SK-N-SH treated with all-trans-retinoic acid at 6 μM for 48 hours (cell line): ENCODE data around the gene TMEM119.

Experiments used
- ARNTL ChIP-seq: fragments of 450-650 bp; formaldehyde crosslinking; IDR thresholded peaks from 2 replicates; pipeline ENCODE4 v1.5.0; 2020; ENCODE audit warnings: low read depth, mild to moderate bottlenecking, moderate library complexity, borderline replicate concordance
- CSRNP3 ChIP-seq: fragments of 250-450 bp; sonication (Bioruptor Pico); IDR thresholded peaks from 2 replicates; pipeline ENCODE4 v1.5.1; 2021; ENCODE audit warnings: mild to moderate bottlenecking, moderate library complexity
- PPARA ChIP-seq: fragments of 250-450 bp; sonication (Bioruptor Pico); IDR thresholded peaks from 2 replicates; pipeline ENCODE4 v1.5.0; 2020; ENCODE audit warnings: mild to moderate bottlenecking, borderline replicate concordance
- TSHZ2 ChIP-seq: fragments of 250-450 bp; sonication (Bioruptor Pico); IDR thresholded peaks from 2 replicates; pipeline ENCODE4 v1.5.0; 2020; ENCODE audit warnings: mild to moderate bottlenecking, moderate library complexity
- ZFP3 ChIP-seq: fragments of 250-450 bp; sonication (Bioruptor Pico); IDR thresholded peaks from 2 replicates; pipeline ENCODE4 v1.5.0; 2020; ENCODE audit warnings: mild to moderate bottlenecking, moderate library complexity
- ZNF565 ChIP-seq: fragments of 450-650 bp; formaldehyde crosslinking; conservative IDR thresholded peaks from 2 replicates; pipeline ENCODE4 v1.5.0; 2020; ENCODE audit warnings: low read depth, mild to moderate bottlenecking, moderate library complexity

- TF ChIP-seq ZFP3 (CRISPR knock-in tag) (no peak), ZNF565 (CRISPR knock-in tag) (no peak), CSRNP3 (CRISPR knock-in tag) (no peak), TSHZ2 (CRISPR knock-in tag) (no peak), PPARA (CRISPR knock-in tag) (no peak), ARNTL (CRISPR knock-in tag) (no peak)
These were observed 25.6 kb downstream of the TMEM119 start for GRCh38 chr12:108572166-108572790.
